CD4-positive, alpha-beta T cell (primary cell): Measurements from ENCODE around the gene IBTK. TPM values are rescaled to one million over a fixed set of nuclear protein-coding genes. Genes with fewer than 3 reads are reported as not detected.

Source experiments
- ATAC-seq: fragments of 200-7000 bp; cut with Tn5 transposase; one replicate; pipeline ENCODE4 v1.10.0; 2022; ENCODE audit warnings: mild to moderate bottlenecking; ENCODE audit not compliant: poor library complexity
- CTCF ChIA-PET: fragments of 350-600 bp; sonication (Branson Sonifier 250); formaldehyde crosslinking; loops from one replicate; lab custom pipeline; 2021; ENCODE audit warnings: antibody characterized with exemption, inconsistent platforms; lab: Charles Lee
- POLR2A ChIA-PET: fragments of 350-600 bp; sonication (Branson Sonifier 250); formaldehyde crosslinking; loops from one replicate; lab custom pipeline; 2021; ENCODE audit warnings: antibody characterized with exemption, inconsistent platforms; lab: Charles Lee
- DNase-seq, 14 experiments: peaks; one replicate each; pipeline ENCODE4 v3.0.0-alpha.2; 2013 to 2020; ENCODE audit warnings: mixed read lengths in 2 of 14
- H3K27ac ChIP-seq, 2 donors: one replicate each; pipeline versions ENCODE4 v1.5.1 to v1.7.0; 2013; ENCODE audit warnings: low read length in 2 of 2, low read depth in 1 of 2, mild to moderate bottlenecking in 1 of 2
- H3K27me3 ChIP-seq, 2 experiments: 1 replicate in 1 of 2; 2 replicates in 1 of 2; pipeline versions ENCODE4 v1.6.1 to v1.7.0; 2013; ENCODE audit warnings: low read length in 2 of 2, control low read depth in 1 of 2, mild to moderate bottlenecking in 1 of 2, moderate library complexity in 1 of 2; ENCODE audit not compliant: insufficient read depth in 2 of 2, control insufficient read depth in 1 of 2
- H3K36me3 ChIP-seq: one replicate; pipeline ENCODE4 v1.6.1; 2013; ENCODE audit warnings: low read length, control low read depth; ENCODE audit not compliant: insufficient read depth
- H3K4me1 ChIP-seq: one replicate; pipeline ENCODE4 v1.6.1; 2013; ENCODE audit warnings: low read length, control low read depth; ENCODE audit not compliant: insufficient read depth
- H3K4me3 ChIP-seq: one replicate; pipeline ENCODE4 v1.5.1; 2013; ENCODE audit warnings: mild to moderate bottlenecking, low read length, moderate library complexity
- H3K9me3 ChIP-seq, 2 experiments: 1 replicate in 1 of 2; 2 replicates in 1 of 2; pipeline versions ENCODE4 v1.6.1 to v1.7.0; 2013; ENCODE audit warnings: low read length in 2 of 2, mild to moderate bottlenecking in 2 of 2, control low read depth in 1 of 2, moderate library complexity in 1 of 2; ENCODE audit not compliant: control insufficient read depth in 1 of 2, insufficient read depth in 1 of 2
- H3K27ac Mint-ChIP-seq: one replicate; pipeline ENCODE4 v1.8.0; 2020; ENCODE audit warnings: mixed read lengths
- H3K27me3 Mint-ChIP-seq: one replicate; pipeline ENCODE4 v1.8.0; 2021; ENCODE audit warnings: mixed read lengths
- H3K36me3 Mint-ChIP-seq: one replicate; pipeline ENCODE4 v1.8.0; 2021; ENCODE audit warnings: low read depth, mixed read lengths
- H3K4me1 Mint-ChIP-seq: one replicate; pipeline ENCODE4 v1.8.0; 2021; ENCODE audit warnings: low read depth, mixed read lengths
- H3K4me3 Mint-ChIP-seq: one replicate; pipeline ENCODE4 v1.8.0; 2020; ENCODE audit warnings: mild to moderate bottlenecking, mixed read lengths
- H3K9me3 Mint-ChIP-seq: one replicate; pipeline ENCODE4 v1.8.0; 2020; ENCODE audit warnings: mixed read lengths
- intact Hi-C, 2 experiments: fragments of 100-400 bp; cut with DNase I in 1 of 2; cut with micrococcal nuclease in 1 of 2; formaldehyde crosslinking; loops; one replicate each; pipeline versions ENCODE4 v1.15.1 to v1.9.0; 2023 to 2025; cut with DNase I, micrococcal nuclease
- total RNA-seq, 174 experiments: library from RNA in 2 of 174; stranded (reverse) in 2 of 174; gene quantifications; one replicate each; pipeline ENCODE4 v1.2.3 and lab custom pipeline; 2021 to 2026
- TF ChIP-seq, protein P1 (sequence below): fragments of 200-600 bp; IDR thresholded peaks from one replicate; pipeline ENCODE4 v1.8.0; 2022; ENCODE audit warnings: antibody characterized with exemption, mild to moderate bottlenecking

The IBTK gene
- total RNA-seq, 2 experiments from 2014 or later = 11.0 to 11.2 TPM

DNA sequence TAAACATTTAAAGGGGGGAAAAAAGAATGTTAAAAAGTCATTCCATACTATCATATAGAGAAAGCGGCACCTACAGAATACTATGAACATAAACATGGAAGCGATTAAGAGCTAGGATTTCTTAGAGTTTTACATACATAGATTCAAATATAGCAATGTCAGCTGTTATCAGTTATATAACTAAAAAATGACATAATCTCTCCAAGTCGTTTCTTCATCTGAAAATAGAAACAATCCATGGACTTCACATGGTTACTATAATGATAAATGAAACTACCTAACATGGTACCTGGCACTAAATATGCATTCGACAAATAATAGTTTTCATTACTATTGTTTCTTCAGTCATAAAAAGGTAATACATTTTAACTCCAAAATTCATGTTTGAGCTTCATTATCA lies 3.7 kb downstream of the IBTK start:
- CTCF ChIA-PET = interaction anchor here (1.1 kb wide), 1 partner anchor 21 kb away, joined by 3 read pairs; no protein-coding TSS in a partner anchor
- no peaks in the 10 kb centered on the region for H3K9me3 Mint-ChIP-seq

DNA sequence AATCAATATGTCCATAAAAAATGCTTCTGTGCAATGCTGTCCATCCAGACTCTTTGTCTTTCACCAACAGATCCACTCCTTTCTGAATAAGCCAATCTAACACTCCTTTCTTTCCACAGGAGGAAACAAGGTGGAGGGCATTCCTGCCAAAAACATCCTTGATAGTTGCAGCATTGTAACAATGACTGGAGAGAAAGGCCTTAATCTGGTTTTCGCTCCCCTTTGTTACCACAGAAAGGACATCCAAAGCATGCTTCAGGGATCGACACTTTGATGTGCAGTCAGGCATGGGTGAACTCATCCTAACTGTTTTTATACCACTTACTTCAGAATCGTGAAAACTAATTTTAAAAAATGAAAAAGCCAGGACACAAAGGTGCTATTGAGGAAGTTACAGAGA lies 7.4 kb downstream of the IBTK start:
- Histone ChIP-seq H3K9me3 (no peaks in the 10 kb centered on the region), H3K4me1 (peaks cover 2% of the 10 kb centered on the region), H3K36me3 (peaks cover 9% of the 10 kb centered on the region), H3K4me3 (no peak overlapping the region), H3K27ac (no peak overlapping the region), H3K27me3 (no peaks in the 10 kb centered on the region)
- Mint-ChIP-seq H3K27ac (no peak overlapping the region), H3K9me3 (no peaks in the 10 kb centered on the region), H3K27me3 (no peaks in the 10 kb centered on the region), H3K4me3 (no peak overlapping the region), H3K4me1 (peaks cover 61% of the 10 kb centered on the region), H3K36me3 (peaks cover 60% of the 10 kb centered on the region)
- intact Hi-C loops = loop anchor here in 1 of 2 experiments (10.0 kb wide), 2 partner anchors 485 to 1615 kb away; partner anchors contain the start of genes CYB5R4, RIPPLY2 and TENT5A
- POLR2A ChIA-PET = no interaction called here
- CTCF ChIA-PET = no interaction called here
- TF ChIP-seq, protein P1, sequence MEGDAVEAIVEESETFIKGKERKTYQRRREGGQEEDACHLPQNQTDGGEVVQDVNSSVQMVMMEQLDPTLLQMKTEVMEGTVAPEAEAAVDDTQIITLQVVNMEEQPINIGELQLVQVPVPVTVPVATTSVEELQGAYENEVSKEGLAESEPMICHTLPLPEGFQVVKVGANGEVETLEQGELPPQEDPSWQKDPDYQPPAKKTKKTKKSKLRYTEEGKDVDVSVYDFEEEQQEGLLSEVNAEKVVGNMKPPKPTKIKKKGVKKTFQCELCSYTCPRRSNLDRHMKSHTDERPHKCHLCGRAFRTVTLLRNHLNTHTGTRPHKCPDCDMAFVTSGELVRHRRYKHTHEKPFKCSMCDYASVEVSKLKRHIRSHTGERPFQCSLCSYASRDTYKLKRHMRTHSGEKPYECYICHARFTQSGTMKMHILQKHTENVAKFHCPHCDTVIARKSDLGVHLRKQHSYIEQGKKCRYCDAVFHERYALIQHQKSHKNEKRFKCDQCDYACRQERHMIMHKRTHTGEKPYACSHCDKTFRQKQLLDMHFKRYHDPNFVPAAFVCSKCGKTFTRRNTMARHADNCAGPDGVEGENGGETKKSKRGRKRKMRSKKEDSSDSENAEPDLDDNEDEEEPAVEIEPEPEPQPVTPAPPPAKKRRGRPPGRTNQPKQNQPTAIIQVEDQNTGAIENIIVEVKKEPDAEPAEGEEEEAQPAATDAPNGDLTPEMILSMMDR = no peak
- ATAC-seq (no peak), DNase-seq (no peak)

More for the DNA sequence above, 3.7 kb downstream of the IBTK start:
- TF ChIP-seq, protein P1 = no peak
- Histone ChIP-seq H3K4me1 (peaks cover 24% of the 10 kb centered on the region), H3K36me3 (peaks cover 3% of the 10 kb centered on the region), H3K27ac (no peak overlapping the region), H3K9me3 (no peaks in the 10 kb centered on the region), H3K4me3 (no peak overlapping the region), H3K27me3 (no peaks in the 10 kb centered on the region)
- H3K27ac Mint-ChIP-seq = peak overlapping the region; percentile 0
- peaks cover 57% of the 10 kb centered on the region for H3K36me3 Mint-ChIP-seq
- intact Hi-C loops = loop anchor here in 1 of 2 experiments (10.0 kb wide), 2 partner anchors 489 to 1611 kb away; partner anchors contain the start of genes CYB5R4, RIPPLY2 and TENT5A
- H3K27me3 Mint-ChIP-seq = no peaks in the 10 kb centered on the region
- H3K4me1 Mint-ChIP-seq = peaks cover 80% of the 10 kb centered on the region
- ATAC-seq (no peak), DNase-seq (no peak)
- no peak overlapping the region for H3K4me3 Mint-ChIP-seq
- POLR2A ChIA-PET = no interaction called here

DNA sequence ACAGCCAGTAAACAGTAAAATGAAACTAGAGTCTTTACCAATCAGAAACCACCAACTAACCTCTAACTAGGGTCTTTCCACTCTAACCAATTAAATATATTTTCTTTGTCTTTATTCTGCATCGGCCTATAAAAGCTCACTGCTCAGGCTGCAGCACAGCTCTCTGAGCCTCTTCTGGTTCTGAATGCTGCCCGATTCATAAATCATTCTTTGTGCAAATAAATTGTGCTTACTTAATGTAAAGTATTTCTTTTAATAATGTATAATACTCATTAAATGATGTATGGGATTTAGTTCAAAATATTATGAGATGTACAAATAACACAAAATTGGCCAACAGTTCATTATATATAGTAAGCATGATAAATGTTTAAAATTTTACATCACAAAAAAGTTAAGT lies 7.9 kb downstream of the IBTK start:
- Histone ChIP-seq H3K27ac (no peak overlapping the region), H3K27me3 (no peaks in the 10 kb centered on the region), H3K4me3 (no peak overlapping the region), H3K9me3 (no peaks in the 10 kb centered on the region), H3K36me3 (peaks cover 9% of the 10 kb centered on the region), H3K4me1 (no peaks in the 10 kb centered on the region)
- Mint-ChIP-seq H3K27ac (no peak overlapping the region), H3K27me3 (no peaks in the 10 kb centered on the region), H3K4me3 (no peak overlapping the region), H3K9me3 (no peaks in the 10 kb centered on the region), H3K4me1 (peaks cover 55% of the 10 kb centered on the region), H3K36me3 (peaks cover 56% of the 10 kb centered on the region)
- ChIA-PET POLR2A (no interaction called here), CTCF (no interaction called here)
- TF ChIP-seq, protein P1 = no peak
- intact Hi-C loops = no loop called here
- DNase-seq (no peak), ATAC-seq (no peak)
